GM12892 (cell line): Measurements from ENCODE around the gene TUBGCP3.

Source experiments
- DNase-seq: peaks from one replicate; pipeline ENCODE4 v3.0.0; 2011; ENCODE audit not compliant: insufficient read length
- FAIRE-seq: peaks from 2 replicates; lab custom pipeline; 2011; peaks lifted over from hg19 to GRCh38; lab: Jason Lieb, UNC
- POLR2A ChIP-seq: IDR thresholded peaks from 2 replicates; pipeline ENCODE4 v1.6.1; 2011; ENCODE audit warnings: low read depth, low read length, control low read depth
- POLR2AphosphoS5 ChIP-seq: IDR thresholded peaks from 2 replicates; pipeline ENCODE4 v1.6.1; 2011; ENCODE audit warnings: low read depth, low read length, control low read depth
- TAF1 ChIP-seq: IDR thresholded peaks from 2 replicates; pipeline ENCODE4 v1.6.1; 2011; ENCODE audit warnings: low read depth, mild to moderate bottlenecking, control low read depth, low read length, borderline replicate concordance

Gene TUBGCP3

DNA sequence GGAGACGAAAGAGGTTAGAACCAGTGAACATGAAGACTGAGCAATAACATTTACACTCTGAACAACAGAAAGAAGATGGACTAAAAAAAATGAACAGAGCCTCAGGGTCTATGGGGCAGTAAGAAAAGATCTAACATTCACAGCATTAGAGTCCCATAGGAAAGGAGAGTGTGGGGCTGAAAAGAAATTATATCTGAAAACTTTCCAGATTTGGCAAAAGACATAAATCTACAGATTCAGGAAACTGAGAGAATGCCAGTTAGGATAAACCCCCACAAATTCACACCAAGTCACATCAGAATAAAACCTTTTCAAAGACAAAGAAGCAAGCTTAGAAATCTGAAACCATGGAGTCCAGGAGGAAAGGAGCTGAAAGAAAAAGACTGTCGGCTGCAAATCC is 20.3 kb upstream of the TUBGCP3 start:
- DNase-seq (no peak), FAIRE-seq (no peak)
- TF ChIP-seq POLR2A (no peak), TAF1 (no peak), POLR2AphosphoS5 (no peak)

DNA sequence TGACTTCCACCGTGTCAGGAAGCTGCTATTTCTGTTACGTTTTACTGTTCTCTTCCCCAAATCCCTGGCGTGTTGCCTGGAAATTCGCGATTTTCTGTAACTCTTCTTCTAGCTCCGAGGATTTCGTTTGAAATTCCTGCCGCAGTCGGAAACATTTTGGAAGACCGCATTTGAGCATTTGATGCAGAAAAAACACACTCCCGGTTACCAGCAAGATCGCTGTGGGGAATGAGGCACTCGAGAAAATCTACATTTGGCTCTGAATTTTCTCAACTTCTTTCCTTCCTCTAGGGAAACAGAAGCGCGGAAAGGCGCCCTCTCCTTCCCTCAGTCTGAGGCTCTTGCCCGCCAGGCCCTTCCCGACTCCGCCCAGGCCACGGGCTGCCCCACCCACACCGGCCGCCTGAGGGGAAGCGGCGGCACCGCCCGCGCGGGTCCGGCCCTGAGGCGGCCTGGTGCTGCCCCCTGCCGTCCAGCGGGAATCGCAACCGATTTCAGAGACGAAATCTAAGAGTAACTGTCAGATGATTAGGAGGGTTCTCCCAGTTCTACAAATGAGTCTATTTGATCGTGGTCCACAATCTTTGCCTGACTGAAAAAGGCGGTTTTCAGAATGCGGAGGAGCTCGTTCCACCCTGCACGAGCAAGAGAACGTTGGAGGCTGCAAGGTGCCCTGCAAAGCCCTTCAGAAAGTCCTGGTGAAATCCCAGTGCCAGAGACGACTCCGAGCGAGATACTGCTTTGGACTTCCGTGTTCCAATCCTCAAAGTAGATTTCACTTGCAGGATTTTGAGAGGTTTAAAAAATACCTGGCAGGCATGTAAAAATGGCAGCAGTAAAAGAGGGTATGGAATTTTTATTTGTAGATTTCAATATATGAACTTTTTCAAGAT is 18.4 kb upstream of the TUBGCP3 start:
- FAIRE-seq (peak; percentile 93), DNase-seq (peak; percentile 90)
- TF ChIP-seq TAF1 (no peak), POLR2A (no peak), POLR2AphosphoS5 (no peak)

DNA sequence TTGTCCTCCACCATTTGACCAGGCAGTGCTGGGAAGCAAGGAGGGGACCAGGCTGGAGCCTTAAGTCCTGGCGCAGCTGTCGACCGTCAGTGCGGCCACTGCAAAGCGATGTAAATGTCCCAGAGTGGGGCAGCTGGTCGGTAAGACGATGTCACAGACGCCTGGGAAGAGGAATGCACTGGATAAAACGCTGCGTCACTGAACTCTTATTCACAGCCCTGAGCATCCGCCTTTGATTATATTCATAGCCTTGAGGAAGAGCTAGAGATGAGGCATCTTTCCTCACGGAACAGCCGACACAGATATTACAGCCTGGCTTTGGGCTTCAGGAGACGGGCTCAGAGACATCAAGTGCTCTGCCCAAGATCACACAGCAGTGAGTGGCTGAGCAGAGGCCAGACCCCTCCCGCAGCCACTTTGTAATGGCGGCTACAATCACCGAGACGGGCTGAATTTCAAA is 17.6 kb upstream of the TUBGCP3 start:
- no peak for DNase-seq
- TF ChIP-seq POLR2AphosphoS5 (no peak), TAF1 (no peak), POLR2A (no peak)
- no peak for FAIRE-seq

DNA sequence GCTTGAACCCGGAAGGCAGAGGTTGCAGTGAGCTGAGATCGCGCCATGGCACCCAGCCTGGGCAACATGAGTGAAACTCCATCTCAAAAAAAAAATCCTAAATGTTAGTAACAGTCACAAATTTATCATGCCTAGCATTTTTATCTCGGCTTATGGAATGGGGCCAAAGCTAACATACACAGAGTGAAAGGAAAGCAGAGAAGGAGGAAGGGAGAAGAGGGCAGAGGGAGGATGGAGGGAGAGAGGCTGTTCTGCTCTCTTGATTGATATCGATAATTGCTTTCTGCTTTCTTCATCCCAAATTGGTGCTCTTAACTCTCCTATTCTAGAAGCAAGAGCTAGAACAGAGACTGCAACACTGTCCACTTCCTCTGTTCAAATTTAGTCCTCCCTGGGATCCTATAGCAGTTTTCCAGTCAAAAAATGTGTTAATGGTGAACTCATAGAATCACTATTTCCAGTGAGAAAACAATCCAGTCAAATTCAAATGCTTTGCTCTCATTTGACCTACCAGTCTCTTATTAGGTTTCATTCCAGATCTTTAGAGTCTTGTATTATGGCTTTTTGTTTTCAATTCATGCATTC is 15.8 kb upstream of the TUBGCP3 start:
- no peak for DNase-seq
- FAIRE-seq, result no peak
- TF ChIP-seq TAF1 (no peak), POLR2AphosphoS5 (no peak), POLR2A (no peak)

DNA sequence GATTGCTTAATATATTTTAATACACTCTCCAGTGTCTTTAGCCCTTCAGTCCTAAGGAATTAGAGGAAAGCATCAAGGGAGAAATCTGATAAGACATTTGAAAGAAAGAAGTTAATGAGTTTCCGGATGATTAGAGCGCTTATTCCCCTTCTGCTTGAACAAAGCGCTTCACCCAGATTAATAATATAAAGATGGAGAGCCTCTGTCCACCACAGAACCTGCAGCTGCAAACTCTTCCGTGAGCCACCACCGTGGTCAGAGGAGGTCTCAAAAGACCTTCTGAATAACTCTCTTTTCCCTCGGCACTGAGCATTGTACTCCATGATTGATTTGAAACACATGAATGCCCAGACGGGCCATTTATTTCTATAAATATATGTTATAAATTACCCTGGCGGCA is 14.2 kb upstream of the TUBGCP3 start:
- TF ChIP-seq POLR2AphosphoS5, result no peak
- no peak for TF ChIP-seq TAF1
- TF ChIP-seq POLR2A, result no peak
- DNase-seq (no peak), FAIRE-seq (no peak)

DNA sequence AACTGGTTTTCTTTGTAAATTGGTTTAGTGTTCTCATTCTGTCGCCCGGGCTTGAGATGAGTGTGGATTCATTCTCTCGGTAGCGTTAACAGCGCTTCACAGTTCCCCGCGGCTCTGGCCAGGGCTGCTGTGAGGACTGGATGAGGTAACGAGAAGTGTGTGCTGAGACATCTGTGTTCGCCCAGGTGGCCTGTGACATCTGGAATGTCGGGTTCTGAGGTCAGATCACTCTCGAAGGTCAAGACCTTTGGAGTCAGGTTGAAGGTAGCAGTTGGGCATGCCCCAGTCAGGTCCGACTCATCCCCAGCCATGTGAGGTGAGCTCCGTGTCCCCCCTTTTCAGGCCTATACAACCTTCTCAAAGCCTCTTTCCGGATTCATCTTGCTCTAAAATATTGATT is 13.4 kb upstream of the TUBGCP3 start:
- FAIRE-seq (no peak), DNase-seq (no peak)
- TF ChIP-seq TAF1 (no peak), POLR2AphosphoS5 (no peak), POLR2A (no peak)

DNA sequence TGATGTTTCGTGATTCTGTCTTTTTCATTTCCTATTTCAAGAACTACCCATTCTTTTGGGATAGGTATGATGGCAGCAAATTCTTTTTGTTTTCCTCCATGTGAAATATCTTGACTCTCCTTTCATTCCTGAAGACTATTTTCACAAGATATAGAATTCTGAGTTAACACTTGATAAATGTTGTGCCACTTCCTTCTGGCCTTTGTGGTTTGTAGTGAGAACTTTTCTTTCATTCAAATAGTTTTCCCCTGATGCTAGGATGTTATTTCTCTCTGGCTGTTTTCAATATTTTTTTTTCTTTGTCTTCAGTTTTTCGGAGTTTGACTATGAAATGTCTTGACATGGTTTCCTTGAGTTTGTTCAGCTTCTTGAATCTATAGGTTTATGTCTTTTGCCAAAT is 8.3 kb upstream of the TUBGCP3 start:
- no peak for FAIRE-seq
- TF ChIP-seq POLR2AphosphoS5, result no peak
- DNase-seq, result no peak

DNA sequence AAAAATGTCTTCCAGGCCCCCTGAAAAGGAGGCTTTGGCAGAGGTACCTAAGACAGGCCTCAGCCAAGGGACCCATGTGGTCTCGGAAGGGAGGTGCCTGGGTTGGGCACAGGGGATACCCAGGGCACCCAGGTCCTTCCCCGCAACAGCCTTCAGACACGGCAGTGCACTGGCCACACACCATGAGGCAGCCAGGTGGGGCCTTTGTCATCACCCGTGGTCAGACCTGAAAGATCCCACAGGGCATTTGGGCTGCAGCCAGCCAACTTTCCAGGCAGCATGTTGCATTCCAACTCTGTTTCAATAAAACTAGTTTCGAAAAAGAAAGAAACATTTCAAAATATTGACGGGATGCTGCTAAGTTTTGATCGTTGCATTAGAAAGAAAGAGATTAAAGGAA is 4.7 kb upstream of the TUBGCP3 start:
- DNase-seq (no peak), FAIRE-seq (no peak)
- no peak for TF ChIP-seq TAF1
- no peak for TF ChIP-seq POLR2A
- TF ChIP-seq POLR2AphosphoS5, result no peak

DNA sequence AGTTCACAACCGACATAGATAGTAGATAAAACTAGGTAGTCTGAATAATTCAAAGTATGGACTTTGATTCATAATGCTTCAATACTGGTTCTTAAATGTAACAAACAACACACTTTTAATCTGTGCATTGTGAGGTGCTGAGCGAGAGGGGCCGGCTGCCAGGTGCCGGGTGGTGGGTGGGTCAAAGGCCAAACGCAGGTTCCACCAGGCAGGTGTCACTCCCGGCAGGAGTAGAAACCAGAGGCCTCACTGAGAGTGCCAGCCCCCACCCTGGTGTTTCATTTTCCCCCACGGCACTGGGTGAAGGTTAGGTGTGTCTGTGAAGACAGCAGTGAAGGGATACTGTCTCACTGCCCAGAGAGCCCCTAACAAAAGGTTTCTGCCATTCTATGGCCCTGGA is 4.2 kb upstream of the TUBGCP3 start:
- no peak for DNase-seq
- FAIRE-seq, result no peak
- TF ChIP-seq POLR2AphosphoS5 (no peak), TAF1 (no peak), POLR2A (no peak)

DNA sequence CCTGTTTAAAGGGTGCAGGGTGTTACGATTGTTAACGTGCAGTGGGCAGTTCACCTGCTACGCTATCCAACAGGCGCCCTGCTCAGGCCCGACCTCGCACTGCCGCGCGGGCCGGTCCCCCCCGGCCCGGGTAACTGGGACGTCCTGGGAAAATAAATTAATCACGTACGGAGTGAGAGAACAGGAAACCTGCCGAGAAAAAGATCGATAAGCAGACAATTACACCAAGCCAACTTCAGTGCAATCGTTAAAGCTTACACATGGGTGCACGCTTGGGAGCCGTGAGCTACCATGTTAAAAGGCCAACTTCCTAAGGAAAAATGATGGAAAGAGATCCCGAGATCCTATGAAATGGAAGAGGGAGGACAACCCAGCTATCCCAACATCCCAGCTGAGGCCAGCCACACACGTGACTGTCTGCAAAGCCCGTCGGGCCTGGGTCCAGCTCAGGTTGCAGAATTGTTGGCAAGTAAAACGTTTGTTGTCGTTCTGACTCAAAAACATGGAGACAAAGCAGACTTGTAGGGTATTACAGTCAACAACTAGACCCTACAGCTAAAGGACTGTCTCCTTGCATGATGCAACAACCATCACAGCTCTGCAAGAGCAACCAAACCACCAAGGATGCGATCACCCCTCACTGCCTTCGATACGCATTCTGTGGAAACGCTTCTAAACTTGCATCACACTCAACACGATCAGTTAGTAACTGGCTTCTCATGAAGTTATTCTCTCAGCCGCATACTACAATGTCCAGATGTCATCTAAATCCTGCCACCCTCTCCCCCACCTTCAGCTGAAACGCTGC is 741 bp upstream of the TUBGCP3 start:
- FAIRE-seq, result no peak

DNA sequence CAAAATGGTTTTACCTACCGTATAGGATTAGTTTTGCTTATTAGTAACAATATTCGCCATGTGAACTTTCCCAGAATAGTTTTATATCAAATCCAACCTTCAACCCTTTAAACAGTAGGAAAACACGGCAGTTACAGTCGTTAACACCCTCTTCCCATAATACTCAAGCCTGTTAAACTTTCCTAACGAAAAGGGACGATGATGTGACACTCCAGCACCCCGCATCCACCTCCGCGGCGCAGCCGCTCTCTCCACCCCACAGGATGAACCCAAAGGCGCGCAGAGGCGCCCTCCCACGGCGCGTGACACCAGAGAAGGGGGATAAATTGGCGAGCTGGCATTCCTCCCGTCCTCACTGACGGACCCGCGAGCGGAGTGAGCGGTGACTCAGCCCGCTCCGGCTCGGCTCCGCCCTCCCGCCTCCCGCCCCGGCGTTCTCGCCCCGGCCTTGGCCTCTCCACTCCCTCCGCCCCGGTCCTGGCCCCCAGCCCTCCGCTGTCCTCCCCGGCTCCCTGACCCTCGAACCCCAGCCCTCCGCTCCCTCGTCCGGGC is 665 bp downstream of the TUBGCP3 start:
- TF ChIP-seq POLR2A (no peak), POLR2AphosphoS5 (no peak; the same call in 1 of the 2 replicates), TAF1 (peak; percentile 29; the same call in 1 of the 2 replicates)
- FAIRE-seq (peak; percentile 78), DNase-seq (peak; percentile 78)

More for the DNA sequence above, 741 bp upstream of the TUBGCP3 start:
- no peak for TF ChIP-seq POLR2AphosphoS5
- no peak for TF ChIP-seq POLR2A
- TF ChIP-seq TAF1, result no peak
- no peak for DNase-seq
